ENCODE data around the gene ADAMTS20.

The ADAMTS20 gene

DNA sequence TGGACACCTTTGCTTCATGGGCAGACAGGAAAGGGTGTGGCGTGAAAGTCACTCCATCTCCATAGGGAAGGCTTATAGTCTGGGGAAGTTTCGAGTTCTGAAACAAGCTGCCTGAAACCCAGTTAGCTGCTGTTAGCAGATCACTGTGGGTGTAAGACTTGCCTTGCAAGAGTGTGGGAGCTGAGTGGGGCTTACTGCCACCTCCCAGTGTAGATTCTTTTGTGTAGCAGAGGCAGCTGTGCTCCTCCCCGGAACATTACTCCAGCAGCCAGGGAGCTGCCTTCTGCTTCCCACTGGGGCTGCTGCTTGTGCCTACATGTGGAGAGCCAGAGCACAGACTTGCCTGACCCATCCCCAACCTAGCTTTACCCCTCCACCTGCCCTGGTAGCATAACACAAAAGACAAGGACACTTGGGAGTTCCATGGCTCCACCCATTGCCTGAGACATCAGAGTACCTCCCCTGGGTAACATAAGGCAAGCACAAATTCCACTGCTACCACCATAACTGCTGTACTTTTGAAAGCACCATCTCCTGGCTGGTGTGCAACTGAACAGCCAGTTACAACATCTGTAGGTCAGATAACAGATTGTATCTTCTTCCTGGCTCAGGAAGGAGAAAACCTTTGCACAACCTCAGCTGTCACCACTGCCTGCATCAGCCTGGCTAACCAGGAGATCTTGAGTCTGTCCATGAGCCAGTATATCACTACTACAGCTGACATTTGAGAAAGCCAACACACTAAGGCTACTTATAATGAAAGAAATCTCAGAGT, 69.5 kb downstream of the ADAMTS20 start:
- DNase-seq: no peak

- DNase-seq: no peak
These were observed 71.4 kb downstream of the ADAMTS20 start for GRCh38 chr12:43480591-43480990.

DNA sequence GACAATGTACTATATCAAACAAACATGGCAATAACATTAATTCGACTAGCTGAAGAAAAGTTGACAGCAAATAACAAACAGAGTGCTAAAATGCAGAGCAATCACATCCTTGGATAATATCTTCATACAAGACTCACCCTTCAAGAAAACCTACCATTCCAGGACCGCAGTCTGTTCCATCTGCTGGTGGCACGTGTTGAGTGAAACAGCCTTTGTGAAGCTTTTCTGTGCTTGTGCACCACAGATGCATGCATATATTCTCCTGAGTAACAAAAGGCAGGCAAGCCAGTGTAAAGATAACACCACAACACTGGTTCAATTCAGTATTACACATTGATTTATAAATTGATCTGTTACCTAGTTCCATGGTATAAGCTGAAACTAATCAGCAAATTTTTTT, 89.3 kb downstream of the ADAMTS20 start:
- no peak for DNase-seq

DNA sequence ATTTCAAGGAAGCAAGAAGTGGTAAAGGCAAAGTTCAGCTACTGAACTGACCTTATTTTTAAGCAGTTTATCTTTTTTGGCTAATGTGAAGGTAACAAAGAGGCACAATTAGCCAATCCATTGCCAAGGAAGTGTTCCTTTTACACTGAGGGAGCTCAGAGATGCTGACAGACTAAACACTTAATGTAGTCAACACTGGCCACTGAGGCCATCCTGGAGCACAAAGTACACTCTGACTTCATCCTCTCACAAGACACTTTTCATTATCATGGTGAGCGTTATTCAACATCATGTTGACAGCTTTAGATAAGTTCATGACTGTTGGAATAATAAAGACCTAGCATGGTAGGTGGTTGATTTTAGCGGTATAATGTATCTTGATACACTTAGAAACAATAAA, 89.9 kb downstream of the ADAMTS20 start:
- no peak for DNase-seq

- no peak for DNase-seq
These were observed 92.7 kb downstream of the ADAMTS20 start for GRCh38 chr12:43459285-43459684.

DNA sequence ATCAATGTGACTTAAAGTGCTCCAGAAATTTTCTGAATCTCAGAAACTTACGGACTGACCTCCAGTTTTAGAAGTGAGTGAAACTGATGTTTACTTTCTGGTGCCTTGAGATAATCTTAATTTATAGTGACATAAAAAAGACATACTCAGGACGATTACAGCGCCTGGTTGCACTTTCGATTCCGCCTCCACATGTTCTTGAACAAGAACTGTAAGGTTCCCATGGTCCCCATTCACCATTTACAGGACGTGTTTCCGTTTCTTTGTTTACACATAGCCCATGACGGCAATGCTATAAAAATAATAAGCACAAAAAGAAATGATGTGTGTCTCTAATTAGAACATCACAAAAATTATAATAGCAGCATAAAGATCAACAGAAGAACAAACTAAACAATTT, 98.2 kb downstream of the ADAMTS20 start:
- DNase-seq: no peak

GRCh38 chr12:43444940-43445564, 107.0 kb downstream of the ADAMTS20 start:
- DNase-seq: peak; percentile 67

- DNase-seq: no peak
These were observed 115.4 kb downstream of the ADAMTS20 start for GRCh38 chr12:43436597-43436996.

DNA sequence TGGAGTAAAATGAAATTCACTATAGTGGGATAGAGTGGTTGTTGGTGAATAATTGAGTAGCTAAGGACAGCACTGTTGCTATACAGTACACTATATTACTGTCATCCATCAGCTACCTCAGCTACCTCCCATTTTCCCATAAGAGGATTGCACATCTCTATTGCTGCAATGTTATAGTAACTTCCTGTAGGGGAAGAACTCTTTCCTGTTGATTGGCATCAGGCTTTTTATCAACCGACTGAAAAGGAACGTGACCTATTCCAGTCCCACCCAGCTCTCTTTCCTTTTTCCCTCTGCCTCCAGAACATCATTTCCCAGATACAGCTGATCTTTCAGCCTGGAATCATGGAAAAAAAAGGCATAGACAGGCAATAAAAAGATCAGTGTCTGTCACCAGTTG, 117.4 kb downstream of the ADAMTS20 start:
- DNase-seq: no peak

DNA sequence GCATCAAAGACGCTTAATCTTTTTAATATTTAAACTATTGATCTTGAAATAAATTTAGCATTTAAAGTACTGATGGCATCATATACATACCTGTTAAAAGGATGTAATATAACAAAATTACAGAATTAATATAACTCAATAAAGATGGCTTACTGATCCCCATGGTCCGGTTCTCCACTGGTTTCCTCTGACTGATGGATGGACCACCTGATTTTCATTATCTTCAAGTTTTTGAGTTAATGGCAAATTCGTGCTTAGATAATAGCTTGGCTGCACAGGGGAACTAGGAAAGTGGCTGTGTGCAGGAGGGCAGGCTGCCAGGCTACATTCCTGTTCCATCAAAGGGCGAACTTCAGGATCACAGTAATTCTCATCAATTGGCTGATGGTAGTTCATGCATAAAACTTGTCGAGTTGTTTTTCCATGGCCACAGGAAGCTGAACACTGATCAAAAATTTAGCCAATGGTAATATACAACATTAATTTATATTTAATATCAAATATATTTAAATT, 123.9 kb downstream of the ADAMTS20 start:
- DNase-seq: no peak

DNA sequence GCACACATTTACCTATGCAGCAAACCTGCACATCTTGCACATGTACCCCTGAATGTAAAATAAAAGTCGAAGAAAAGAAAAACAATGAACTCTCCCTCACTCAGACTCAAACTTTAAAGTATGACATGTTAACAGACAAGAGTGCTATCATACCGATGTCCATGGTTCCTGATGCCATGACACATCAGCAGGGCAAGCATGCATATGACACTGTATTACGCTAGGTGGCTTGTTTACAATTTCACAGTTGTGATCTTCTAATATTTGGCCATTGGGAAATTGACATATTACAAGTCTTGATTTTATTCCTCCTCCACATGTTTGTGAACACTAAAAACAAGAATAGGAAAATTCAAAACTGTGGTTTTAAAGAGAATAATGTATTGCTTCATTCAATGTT, 126.6 kb downstream of the ADAMTS20 start:
- no peak for DNase-seq

GRCh38 chr12:43416981-43417380, 135.0 kb downstream of the ADAMTS20 start:
- no peak for DNase-seq

DNA sequence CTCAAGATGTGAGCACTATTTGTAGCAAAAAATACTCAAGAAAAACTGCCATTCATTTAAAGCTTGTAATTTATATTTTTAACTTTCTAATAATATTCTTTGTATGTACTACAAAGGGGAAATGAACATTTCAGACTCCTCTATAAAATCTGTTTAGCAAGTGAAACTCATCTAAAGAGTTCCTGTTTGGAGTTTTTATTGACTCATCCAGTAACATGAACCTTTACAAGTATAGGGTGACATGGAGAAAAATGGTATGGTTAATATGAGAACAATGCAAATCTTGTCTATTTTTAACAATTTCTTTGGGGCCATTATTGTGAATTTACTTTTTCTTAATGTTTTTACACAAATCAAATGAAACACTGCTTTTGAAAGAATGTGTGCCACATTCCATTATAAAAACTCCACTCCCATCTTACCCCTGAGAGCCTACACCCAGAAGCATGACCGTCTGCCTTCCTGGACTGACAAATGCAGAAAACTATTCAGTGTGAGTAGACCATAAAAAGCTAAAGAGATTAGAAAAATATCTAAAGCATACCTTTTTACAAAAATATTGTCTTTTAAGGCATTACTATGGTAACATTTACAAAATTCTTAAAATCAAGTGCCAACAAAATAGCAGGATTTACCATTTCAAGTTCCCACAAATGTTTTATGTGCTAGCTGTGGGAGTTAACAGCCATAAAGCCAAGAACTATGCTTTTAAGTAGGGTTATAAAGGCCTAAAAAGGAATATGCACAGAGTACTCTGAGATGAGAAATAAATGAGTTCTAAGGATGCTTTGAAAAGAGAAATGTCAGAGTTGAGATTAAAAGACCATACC, 144.0 kb downstream of the ADAMTS20 start:
- DNase-seq: peak; percentile 38

GRCh38 chr12:43406801-43407200, 145.2 kb downstream of the ADAMTS20 start:
- DNase-seq: no peak

DNA sequence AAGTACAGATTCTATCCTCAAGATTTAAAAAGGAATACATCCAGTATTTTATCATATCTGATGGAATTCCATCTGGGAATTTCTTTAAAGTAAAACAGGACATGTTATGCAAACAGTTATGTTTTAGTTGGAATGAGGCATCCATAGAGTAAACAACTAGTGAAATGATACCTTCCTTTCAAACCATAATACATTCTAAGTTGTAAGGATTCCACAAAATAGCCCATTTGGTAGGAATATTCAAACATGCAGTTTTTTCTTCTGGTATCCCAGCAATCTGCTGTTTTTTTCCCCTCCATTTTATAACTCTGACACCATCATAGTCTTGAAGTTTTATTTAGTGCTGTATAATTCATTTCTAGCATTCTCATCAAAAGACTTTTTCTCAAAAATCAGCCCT, 149.6 kb downstream of the ADAMTS20 start:
- DNase-seq: no peak

DNA sequence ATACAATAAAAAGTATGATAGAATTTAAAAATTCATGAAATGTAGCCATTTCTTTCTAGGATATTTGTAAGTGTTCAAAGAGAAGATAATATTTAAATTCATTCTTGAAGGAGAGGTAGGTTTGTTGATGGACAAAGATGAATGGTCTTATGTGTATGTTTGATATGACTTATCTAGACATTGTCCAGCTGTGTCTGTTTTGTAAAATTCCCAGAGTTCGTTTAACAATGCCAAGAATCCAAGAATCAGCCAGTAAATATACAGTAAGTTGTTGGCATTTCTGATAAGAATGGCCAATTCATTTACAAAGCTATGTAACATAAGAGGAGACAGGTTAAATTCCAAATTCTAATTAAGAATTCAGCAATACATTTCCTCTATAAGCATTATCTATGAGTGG, 150.9 kb downstream of the ADAMTS20 start:
- DNase-seq: no peak

GRCh38 chr12:43396671-43397070, 155.3 kb downstream of the ADAMTS20 start:
- no peak for DNase-seq

- no peak for DNase-seq
These were observed 159.9 kb downstream of the ADAMTS20 start for GRCh38 chr12:43392116-43392515.

GRCh38 chr12:43381879-43382278, 170.1 kb downstream of the ADAMTS20 start:
- no peak for DNase-seq

DNA sequence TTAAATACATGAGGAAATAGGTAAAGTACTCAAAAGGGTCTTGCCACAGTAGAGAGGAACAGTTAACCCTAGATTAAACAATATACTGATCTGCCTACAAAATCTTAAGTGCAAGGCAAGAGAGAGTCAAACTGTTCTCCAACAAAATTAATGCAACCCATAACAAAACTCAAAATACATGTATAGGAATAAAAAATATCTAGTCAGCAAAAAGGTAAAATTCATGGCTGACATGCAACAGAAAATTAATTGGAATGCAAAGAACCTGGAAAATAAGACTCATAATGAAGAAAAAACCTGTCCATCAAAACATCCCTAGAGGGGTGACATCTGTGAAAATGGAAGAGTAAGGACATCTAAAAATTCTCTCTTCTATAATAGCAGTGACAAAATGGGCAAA, 173.6 kb downstream of the ADAMTS20 start:
- DNase-seq: no peak

DNA sequence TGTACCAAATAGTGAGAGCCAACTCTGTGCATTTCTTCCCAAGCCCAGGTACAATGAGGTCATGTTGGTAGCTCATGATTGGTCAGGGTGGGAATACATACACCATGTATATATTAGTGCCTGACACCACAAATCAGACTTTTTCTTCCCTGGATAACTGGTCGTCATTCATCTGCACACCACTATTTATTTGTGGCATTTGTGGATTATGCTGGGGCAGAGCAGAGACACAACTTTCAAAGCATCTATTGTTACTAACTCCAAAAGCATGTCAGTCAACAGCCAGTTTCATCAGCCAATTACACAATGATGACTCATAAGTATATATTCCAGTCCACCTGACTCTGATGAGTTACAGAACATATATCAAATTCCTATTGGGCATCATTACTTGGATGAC, 181.7 kb downstream of the ADAMTS20 start:
- peak; percentile 1 for DNase-seq

GRCh38 chr12:43362910-43363694, 188.9 kb downstream of the ADAMTS20 start:
- no peak for DNase-seq

Measured in suppressor macrophage treated with lipopolysaccharide for 4 hours (primary cell).